Subcutaneous abdominal adipose tissue (tissue), 5 donors: Measurements from ENCODE around the gene NKG7.

Source experiments
- H3K27ac ChIP-seq: one replicate; pipeline ENCODE4 v1.7.0; 2013; ENCODE audit warnings: low read depth, mild to moderate bottlenecking, inconsistent platforms, low read length, moderate library complexity
- H3K27me3 ChIP-seq, 5 donors: one replicate each; pipeline ENCODE4 v1.7.0; 2013; ENCODE audit warnings: low read length in 5 of 5, inconsistent platforms in 1 of 5; ENCODE audit not compliant: control insufficient read depth in 5 of 5, insufficient read depth in 4 of 5
- H3K36me3 ChIP-seq, 5 donors: one replicate each; pipeline ENCODE4 v1.7.0; 2013; ENCODE audit warnings: low read length in 5 of 5; ENCODE audit not compliant: control insufficient read depth in 5 of 5, insufficient read depth in 5 of 5
- H3K4me1 ChIP-seq, 5 donors: one replicate each; pipeline ENCODE4 v1.7.0; 2013; ENCODE audit warnings: low read length in 5 of 5, mild to moderate bottlenecking in 3 of 5, moderate library complexity in 1 of 5; ENCODE audit not compliant: control insufficient read depth in 5 of 5, insufficient read depth in 5 of 5
- H3K4me3 ChIP-seq, 5 donors: one replicate each; pipeline ENCODE4 v1.7.0; 2013; ENCODE audit warnings: low read length in 5 of 5, low read depth in 1 of 5
- H3K9ac ChIP-seq, 5 donors: one replicate each; pipeline ENCODE4 v1.7.0; 2013; ENCODE audit warnings: low read length in 5 of 5, mild to moderate bottlenecking in 4 of 5, moderate library complexity in 3 of 5
- H3K9me3 ChIP-seq, 5 donors: one replicate each; pipeline ENCODE4 v1.7.0; 2013; ENCODE audit warnings: low read length in 5 of 5; ENCODE audit not compliant: control insufficient read depth in 5 of 5
- donor health status: healthy.
- donor health status: healthy.
- donor health status: healthy.
- donor health status: healthy.
- donor health status: healthy.

Gene NKG7

DNA sequence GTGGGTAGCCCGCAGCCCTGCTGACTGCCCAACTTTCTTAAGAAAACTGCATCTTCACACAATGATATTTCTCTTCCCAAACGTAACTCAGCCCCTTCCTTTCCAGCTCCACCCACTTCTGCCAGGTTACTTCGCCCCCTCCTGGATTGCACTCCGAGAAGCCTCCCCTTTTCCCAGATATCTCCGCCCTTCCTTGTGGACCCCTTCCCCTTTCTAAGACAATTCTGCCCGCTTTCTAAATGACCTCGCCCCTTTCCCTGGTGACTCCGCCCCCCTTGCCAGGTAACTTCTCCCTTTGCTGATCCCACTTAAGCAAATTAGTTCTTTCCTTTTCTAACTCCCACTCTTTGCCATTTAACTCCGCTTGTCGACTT, 33.2 kb downstream of the NKG7 start:
- peak overlapping the region; percentile 67 to 69 (median 68) for H3K4me3 ChIP-seq
- H3K36me3 ChIP-seq = no peaks in the 10 kb centered on the region
- peak overlapping the region; percentile 23 for H3K27ac ChIP-seq
- H3K4me1 ChIP-seq = peaks cover 1 to 21% (median 18%) of the 10 kb centered on the region in 5 donors
- H3K27me3 ChIP-seq = no peaks in the 10 kb centered on the region
- H3K9ac ChIP-seq = peak overlapping the region in 1 of 5 donors; percentile 35
- no peaks in the 10 kb centered on the region for H3K9me3 ChIP-seq

DNA sequence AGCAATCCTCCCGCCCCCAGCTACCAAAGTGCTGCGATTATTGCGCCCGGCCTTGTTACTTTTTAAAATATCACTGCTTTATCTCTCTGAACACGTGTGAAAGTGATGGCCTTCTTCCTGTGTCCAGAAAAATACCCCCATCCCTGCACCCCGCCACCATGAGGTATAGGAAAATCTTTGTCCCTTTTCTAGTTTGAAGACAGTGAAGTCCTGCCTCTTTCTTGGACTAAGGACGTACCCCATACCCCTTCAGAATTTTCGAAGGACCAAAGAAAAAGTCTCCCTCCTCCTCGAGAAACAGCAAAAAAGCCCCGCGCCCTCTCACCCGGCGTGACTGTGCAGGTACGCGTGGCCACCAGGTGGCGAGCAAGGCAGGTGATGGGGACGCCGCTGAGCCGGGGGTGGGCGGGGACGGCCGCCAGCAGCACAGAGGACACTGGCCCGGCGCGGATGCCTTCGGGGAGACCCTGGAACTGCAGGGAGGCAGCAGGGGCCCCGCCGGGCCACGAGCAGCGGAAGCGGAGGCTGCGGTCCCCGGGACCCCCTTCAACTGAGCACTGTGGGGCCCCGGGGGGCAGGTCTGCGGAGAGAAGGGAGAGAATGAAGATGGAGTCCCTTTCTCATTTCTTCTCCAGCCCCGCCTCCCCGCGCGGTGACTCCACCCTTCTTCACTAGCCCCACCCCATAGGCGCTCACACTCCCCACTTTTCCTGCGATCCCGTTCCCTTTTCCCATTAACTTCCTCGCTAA, 33.7 kb downstream of the NKG7 start:
- Histone ChIP-seq H3K27me3 (no peaks in the 10 kb centered on the region), H3K9ac (peak overlapping the region in 1 of 5 donors; percentile 59)

DNA sequence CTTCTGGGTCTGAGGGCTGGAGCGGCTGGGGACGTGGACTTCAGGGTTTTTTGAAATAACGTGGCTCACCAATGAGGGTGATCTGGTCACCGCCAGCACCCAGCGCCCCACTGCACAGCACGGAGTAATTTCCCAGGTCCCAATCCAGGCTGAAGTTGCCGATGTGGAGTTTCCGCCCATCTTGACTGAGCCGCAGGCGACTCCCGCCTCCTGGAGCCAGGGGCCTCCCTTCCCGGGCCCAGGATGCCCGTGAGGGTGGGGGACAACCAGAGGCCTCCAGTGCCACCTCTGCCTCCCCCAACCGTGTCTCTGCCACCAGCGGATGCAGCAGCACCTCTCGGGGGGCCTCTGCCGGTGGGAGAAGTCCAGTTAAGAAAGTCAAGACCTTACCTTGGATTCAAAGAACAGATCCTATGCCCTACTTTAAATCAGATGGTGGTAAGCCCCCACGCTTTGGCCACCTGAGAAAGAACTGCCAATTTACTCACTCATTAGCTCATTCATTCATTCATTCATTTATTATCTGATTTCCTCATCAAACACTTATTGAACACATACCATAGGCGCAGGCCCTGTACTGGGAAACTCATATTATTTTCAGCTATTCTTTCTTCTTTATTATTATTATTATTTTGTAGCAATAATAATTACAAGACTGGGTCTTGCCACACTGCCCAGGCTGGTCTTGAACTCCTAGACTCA, 34.4 kb downstream of the NKG7 start:
- Histone ChIP-seq H3K4me3 (no peak overlapping the region), H3K4me1 (peaks cover 1 to 21% (median 18%) of the 10 kb centered on the region in 5 donors), H3K36me3 (no peaks in the 10 kb centered on the region), H3K27me3 (no peaks in the 10 kb centered on the region), H3K9me3 (no peaks in the 10 kb centered on the region), H3K9ac (no peak overlapping the region), H3K27ac (no peak overlapping the region)

More for the DNA sequence above, 33.7 kb downstream of the NKG7 start:
- H3K4me3 ChIP-seq = peak overlapping the region; percentile 67 to 69 (median 68)
- H3K27ac ChIP-seq = peak overlapping the region; percentile 23
- H3K36me3 ChIP-seq = no peaks in the 10 kb centered on the region
- H3K9me3 ChIP-seq = no peaks in the 10 kb centered on the region
- peaks cover 1 to 21% (median 18%) of the 10 kb centered on the region in 5 donors for H3K4me1 ChIP-seq

DNA sequence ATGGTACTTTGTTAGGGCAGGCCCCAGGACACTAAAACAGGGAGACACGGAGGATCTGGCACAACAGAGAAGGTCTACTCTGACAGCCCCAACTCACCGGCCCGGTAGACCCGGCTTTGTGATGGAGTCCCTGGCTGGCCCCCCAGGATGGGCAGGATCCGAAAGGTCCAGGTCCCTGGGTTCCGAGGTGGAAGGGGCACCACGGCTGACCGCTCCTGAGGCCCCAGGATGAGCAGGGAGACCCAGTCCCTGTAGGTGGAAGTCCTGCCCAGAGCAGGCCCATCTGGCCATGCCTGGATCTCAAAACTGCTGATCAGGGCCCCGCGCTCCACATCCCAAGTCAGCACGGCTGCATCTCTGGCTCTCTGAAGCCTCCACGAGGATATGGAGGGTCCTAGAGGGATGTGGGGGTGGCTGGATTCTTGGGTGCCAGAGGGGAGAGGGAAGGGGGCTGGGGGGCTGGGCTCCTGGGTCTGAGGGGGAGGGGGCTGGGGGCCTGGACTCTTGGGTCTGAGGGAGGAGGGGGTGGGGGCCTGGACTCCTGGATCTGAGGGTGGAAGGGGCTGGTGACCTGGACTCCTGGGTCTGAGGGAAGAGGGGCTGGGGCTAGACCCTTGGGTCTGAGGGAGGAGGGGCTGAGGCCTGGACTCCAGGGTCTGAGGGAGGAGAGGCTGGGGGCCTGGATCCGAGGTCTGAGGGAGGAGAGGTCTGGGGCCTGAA, 35.2 kb downstream of the NKG7 start:
- Histone ChIP-seq H3K27ac (no peak overlapping the region), H3K4me3 (no peak overlapping the region), H3K4me1 (peaks cover 1 to 21% (median 18%) of the 10 kb centered on the region in 5 donors), H3K9ac (no peak overlapping the region), H3K36me3 (peaks cover 0 to under 1% (median 0%) of the 10 kb centered on the region in 5 donors), H3K27me3 (no peaks in the 10 kb centered on the region), H3K9me3 (no peaks in the 10 kb centered on the region)

DNA sequence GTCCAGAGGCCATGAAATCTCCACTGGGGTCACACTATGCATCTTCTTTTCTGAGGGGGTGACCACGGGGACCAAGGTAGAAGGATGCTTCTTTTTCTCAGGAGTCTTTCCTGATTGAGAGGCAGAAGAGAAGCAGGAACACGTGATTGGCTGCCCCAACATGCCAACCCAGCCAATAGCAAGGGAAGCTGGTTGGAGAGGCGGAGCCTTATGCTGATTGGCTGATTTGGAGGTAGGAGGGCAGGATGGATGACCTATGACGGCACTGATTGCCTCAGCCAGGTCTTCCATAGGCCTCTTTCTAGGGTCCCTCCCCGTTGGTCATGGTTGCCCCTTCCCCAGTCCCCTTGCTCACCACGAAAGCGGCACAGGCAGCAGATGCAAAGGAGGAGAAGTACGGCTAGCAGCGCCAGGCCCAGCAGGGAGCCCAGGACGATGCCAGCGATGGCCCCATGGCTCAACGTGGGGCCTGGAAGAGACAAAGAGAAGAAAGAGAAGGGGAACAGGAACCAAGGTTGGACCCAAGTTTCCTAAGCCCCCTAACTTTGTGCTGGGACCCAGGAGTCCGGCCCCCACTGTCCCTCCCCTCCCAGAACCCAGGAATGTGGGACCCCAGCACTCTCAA, 38.5 kb downstream of the NKG7 start:
- H3K27ac ChIP-seq = no peak overlapping the region
- H3K27me3 ChIP-seq = peaks cover 0 to 9% (median 4%) of the 10 kb centered on the region in 5 donors
- peaks cover 0 to 4% (median 0%) of the 10 kb centered on the region in 5 donors for H3K9me3 ChIP-seq
- peaks cover 0 to 4% (median 3%) of the 10 kb centered on the region in 5 donors for H3K36me3 ChIP-seq
- H3K4me3 ChIP-seq = no peak overlapping the region
- no peak overlapping the region for H3K9ac ChIP-seq
- peaks cover 0 to 6% (median 6%) of the 10 kb centered on the region in 5 donors for H3K4me1 ChIP-seq

DNA sequence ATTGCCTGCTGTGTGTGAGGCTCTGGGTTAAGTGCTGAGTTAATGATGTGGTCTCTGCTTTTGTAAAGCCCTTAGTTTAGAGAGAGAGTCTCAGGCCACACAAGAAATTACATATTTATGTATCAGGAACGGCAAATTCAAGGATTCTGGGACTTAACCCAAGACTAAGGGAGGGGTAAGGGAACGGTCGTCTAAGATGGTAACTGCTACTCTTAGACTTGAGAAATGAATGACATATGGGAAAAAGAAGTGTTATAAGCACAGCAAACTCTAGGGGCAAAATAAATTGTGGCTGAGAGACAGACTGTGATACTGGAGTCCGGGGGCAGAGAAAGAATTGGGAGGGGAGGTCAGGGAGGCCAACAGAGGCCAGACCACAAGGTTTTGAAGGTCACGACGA, 40.7 kb downstream of the NKG7 start:
- no peak overlapping the region for H3K4me3 ChIP-seq
- H3K9ac ChIP-seq = no peak overlapping the region
- H3K27ac ChIP-seq = no peak overlapping the region
- H3K9me3 ChIP-seq = peaks cover 0 to 4% (median 0%) of the 10 kb centered on the region in 5 donors
- H3K27me3 ChIP-seq = peaks cover 4 to 18% (median 8%) of the 10 kb centered on the region in 5 donors
- peaks cover 0 to 4% (median 3%) of the 10 kb centered on the region in 5 donors for H3K36me3 ChIP-seq
- H3K4me1 ChIP-seq = peaks cover 0 to 15% (median 11%) of the 10 kb centered on the region in 5 donors

DNA sequence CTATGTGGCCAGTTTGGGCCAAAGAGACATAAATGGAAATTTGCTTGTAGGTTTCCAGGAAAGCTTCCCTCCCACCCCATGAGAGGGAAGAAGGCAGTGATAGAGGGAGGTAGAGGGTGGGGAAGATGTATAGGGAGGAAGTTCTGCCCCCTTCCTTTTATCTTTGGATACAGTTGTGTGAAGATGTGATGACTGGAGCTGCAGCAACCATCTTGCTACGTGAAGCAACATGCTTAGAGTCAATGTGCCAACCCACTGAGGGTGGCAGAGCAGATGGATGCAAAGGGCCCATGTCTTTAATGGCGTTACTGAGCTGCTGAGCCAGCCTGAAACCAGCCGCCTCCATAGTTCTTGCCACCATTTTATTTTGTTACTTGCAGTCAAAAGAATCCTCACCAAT, 41.3 kb downstream of the NKG7 start:
- Histone ChIP-seq H3K27me3 (peaks cover 4 to 18% (median 8%) of the 10 kb centered on the region in 5 donors), H3K9me3 (peaks cover 0 to 4% (median 0%) of the 10 kb centered on the region in 5 donors), H3K36me3 (peaks cover 0 to 4% (median 3%) of the 10 kb centered on the region in 5 donors), H3K4me1 (peaks cover 0 to 15% (median 11%) of the 10 kb centered on the region in 5 donors), H3K9ac (no peak overlapping the region), H3K27ac (no peak overlapping the region), H3K4me3 (no peak overlapping the region)

DNA sequence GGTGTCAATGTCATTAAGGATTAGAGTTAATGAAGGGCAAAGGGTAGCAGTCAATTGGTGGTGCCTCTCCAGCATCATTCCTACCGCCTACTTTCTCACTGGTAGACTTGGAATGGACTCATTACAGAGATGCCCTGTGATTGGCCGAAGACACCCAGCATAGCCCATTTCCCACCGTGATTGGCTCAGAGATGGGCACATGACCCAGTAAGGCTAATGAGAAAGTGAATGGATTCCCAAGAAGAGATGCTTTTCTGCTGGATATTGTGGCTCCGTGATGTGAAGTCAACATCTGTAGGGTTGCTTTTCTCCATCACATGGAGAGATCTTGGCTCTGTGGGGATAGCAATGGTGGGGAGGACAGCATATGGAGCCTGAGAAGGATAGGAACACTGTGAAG, 42.1 kb downstream of the NKG7 start:
- Histone ChIP-seq H3K36me3 (peaks cover 0 to 4% (median 3%) of the 10 kb centered on the region in 5 donors), H3K9me3 (peaks cover 0 to 4% (median 0%) of the 10 kb centered on the region in 5 donors), H3K4me1 (peaks cover 0 to 15% (median 11%) of the 10 kb centered on the region in 5 donors), H3K27ac (no peak overlapping the region), H3K27me3 (peaks cover 4 to 18% (median 8%) of the 10 kb centered on the region in 5 donors), H3K4me3 (no peak overlapping the region), H3K9ac (no peak overlapping the region)

DNA sequence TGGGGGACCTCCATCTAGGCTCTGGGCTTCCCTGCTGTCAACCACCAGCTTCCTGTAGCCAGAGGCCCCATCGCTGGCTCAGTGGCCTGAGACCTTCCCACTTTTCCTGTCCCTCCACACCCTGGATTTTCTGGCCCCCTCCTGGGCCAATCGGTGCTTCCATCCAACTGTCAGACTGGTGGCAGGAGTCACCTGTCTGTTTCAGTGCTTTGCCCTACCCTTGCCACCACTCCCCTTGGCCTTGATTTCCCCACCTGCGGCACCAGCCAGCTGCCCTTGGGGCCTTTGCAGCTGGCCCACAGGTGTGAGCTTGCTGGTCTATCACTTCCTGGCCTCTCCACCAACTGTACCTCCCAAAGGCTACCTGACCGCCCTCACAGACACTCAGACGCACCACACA, 43.0 kb downstream of the NKG7 start:
- Histone ChIP-seq H3K4me1 (peaks cover 0 to 16% (median 14%) of the 10 kb centered on the region in 5 donors), H3K4me3 (no peak overlapping the region), H3K9me3 (peaks cover 0 to 4% (median 0%) of the 10 kb centered on the region in 5 donors), H3K27ac (no peak overlapping the region), H3K36me3 (peaks cover 0 to 4% (median 3%) of the 10 kb centered on the region in 5 donors), H3K9ac (no peak overlapping the region), H3K27me3 (peaks cover 4 to 18% (median 8%) of the 10 kb centered on the region in 5 donors)
